HepG2 (cell line): ENCODE data around the gene PHKB. TPM values are rescaled to one million over a fixed set of nuclear protein-coding genes. Genes with fewer than 3 reads are reported as not detected.

Experiments
- AFF4 ChIP-seq: sonication (generic); formaldehyde crosslinking; IDR thresholded peaks from 2 replicates; pipeline ENCODE4 v1.4.0; 2020; ENCODE audit warnings: missing genetic modification reagents
- BRD4 ChIP-seq: sonication (generic); formaldehyde crosslinking; IDR thresholded peaks from 2 replicates; pipeline ENCODE4 v1.4.0; 2020; ENCODE audit warnings: missing genetic modification reagents
- CAMTA2 ChIP-seq: sonication (generic); formaldehyde crosslinking; IDR thresholded peaks from 2 replicates; pipeline ENCODE4 v1.4.0; 2020; ENCODE audit warnings: mild to moderate bottlenecking, missing genetic modification reagents, borderline replicate concordance
- FOXP4 ChIP-seq: sonication (generic); formaldehyde crosslinking; IDR thresholded peaks from 2 replicates; pipeline ENCODE4 v1.4.0; 2020; ENCODE audit warnings: missing genetic modification reagents
- GATAD1 ChIP-seq: IDR thresholded peaks from 2 replicates; pipeline ENCODE4 v1.6.1; 2016; ENCODE audit warnings: missing genetic modification reagents, missing compliant biosample characterization
- HOXA3 ChIP-seq: sonication (generic); formaldehyde crosslinking; IDR thresholded peaks from 2 replicates; pipeline ENCODE4 v1.5.0; 2020; ENCODE audit warnings: missing genetic modification reagents
- LCORL ChIP-seq, 2 experiments: fragments of 450-650 bp in 1 of 2; sonication (generic) in 1 of 2; formaldehyde crosslinking in 1 of 2; IDR thresholded peaks; 2 replicates each; pipeline versions ENCODE4 v1.5.0 to v1.6.1; 2017 to 2020; ENCODE audit warnings: antibody characterized with exemption in 1 of 2, missing genetic modification reagents in 1 of 2
- MLX ChIP-seq: IDR thresholded peaks from 2 replicates; pipeline ENCODE4 v1.6.1; 2016
- MNT ChIP-seq: fragments of 450-650 bp; IDR thresholded peaks from 2 replicates; pipeline ENCODE4 v1.6.1; 2016
- NR2C2 ChIP-seq: sonication (generic); formaldehyde crosslinking; IDR thresholded peaks from 2 replicates; pipeline ENCODE4 v1.4.0; 2020; ENCODE audit warnings: missing genetic modification reagents, mild to moderate bottlenecking, moderate library complexity, borderline replicate concordance
- PHF20 ChIP-seq: sonication (generic); formaldehyde crosslinking; IDR thresholded peaks from 2 replicates; pipeline ENCODE4 v1.5.0; 2020; ENCODE audit warnings: mild to moderate bottlenecking, missing genetic modification reagents
- RCOR2 ChIP-seq: IDR thresholded peaks from 2 replicates; pipeline ENCODE4 v1.6.1; 2016; ENCODE audit warnings: missing biosample characterization, missing genetic modification reagents
- SP4 ChIP-seq: sonication (generic); formaldehyde crosslinking; IDR thresholded peaks from 2 replicates; pipeline ENCODE4 v1.8.1; 2023; ENCODE audit warnings: mild to moderate bottlenecking, missing genetic modification reagents
- SPEN ChIP-seq: sonication (generic); formaldehyde crosslinking; IDR thresholded peaks from 2 replicates; pipeline ENCODE4 v1.5.1; 2020; ENCODE audit warnings: low read depth, mild to moderate bottlenecking, missing genetic modification reagents
- SRSF4 ChIP-seq: fragments of 200-400 bp; formaldehyde crosslinking; IDR thresholded peaks from one replicate; pipeline ENCODE4 v1.6.1; 2018; ENCODE audit warnings: mild to moderate bottlenecking, low read depth, low read length, moderate library complexity; ENCODE audit not compliant: poor library complexity, severe bottlenecking
- TBX2 ChIP-seq: sonication (generic); formaldehyde crosslinking; IDR thresholded peaks from 2 replicates; pipeline ENCODE4 v1.5.0; 2020; ENCODE audit warnings: missing genetic modification reagents, mild to moderate bottlenecking, borderline replicate concordance
- TBX3 ChIP-seq: fragments of 450-650 bp; IDR thresholded peaks from 2 replicates; pipeline ENCODE4 v1.6.1; 2017; ENCODE audit warnings: antibody characterized with exemption, mild to moderate bottlenecking, inconsistent platforms, borderline replicate concordance
- ZKSCAN8 ChIP-seq: IDR thresholded peaks from 2 replicates; pipeline ENCODE4 v1.6.1; 2016; ENCODE audit warnings: borderline replicate concordance, missing genetic modification reagents, missing compliant biosample characterization
- ZNF614 ChIP-seq: IDR thresholded peaks from 2 replicates; pipeline ENCODE4 v1.6.1; 2018; ENCODE audit warnings: missing biosample characterization, missing genetic modification reagents, inconsistent platforms, borderline replicate concordance
- ZSCAN20 ChIP-seq: sonication (generic); formaldehyde crosslinking; IDR thresholded peaks from 2 replicates; pipeline ENCODE4 v1.4.0; 2020; ENCODE audit warnings: missing genetic modification reagents, mild to moderate bottlenecking, borderline replicate concordance
- polyA plus RNA-seq, 8 experiments: library from polyadenylated mRNA; depleted of rRNA in 3 of 8; stranded (reverse) in 7 of 8; unstranded in 1 of 8; fragments of >200 nt; fragmentation: Illumina TruSeq in 4 of 8; extraction: Trizol in 4 of 8; gene quantifications; 2 replicates each; pipeline versions ENCODE4 v1.2.1 to v1.2.3, GENCODE V29; 2011 to 2016; ENCODE audit warnings: low read depth in 4 of 8, missing spikeins in 1 of 8, mixed read lengths in 1 of 8; ENCODE audit not compliant: insufficient read depth in 1 of 8
- total RNA-seq, 5 experiments: library from RNA; depleted of rRNA; stranded (reverse); fragments of >200 nt; fragmentation: Illumina TruSeq; extraction: Trizol; gene quantifications; 2 replicates each; pipeline ENCODE4 v1.2.3, GENCODE V29; 2016; ENCODE audit warnings: low read depth in 1 of 5

PHKB gene
- total and polyA plus RNA-seq, 2 of the 13 experiments (the other 11 are each of a cell fraction or from before 2014, with no cell fraction given) = 66.0 to 80.8 TPM

- TF ChIP-seq MLX (0 out of 2 replicates have a peak, but pooled peaks have one; percentile 24), HOXA3 (peak; percentile 16; the same call in 1 of the 2 replicates), ZNF614 (peak; percentile 88), SP4 (CRISPR knock-in tag) (no peak), FOXP4 (CRISPR knock-in tag) (peak; percentile 71), TBX3 (no peak), ZKSCAN8 (CRISPR knock-in tag) (0 out of 2 replicates have a peak, but pooled peaks have one; percentile 31), NR2C2 (CRISPR knock-in tag) (peak; percentile 38; the same call in 1 of the 2 replicates), TBX2 (peak; percentile 82), ZSCAN20 (CRISPR knock-in tag) (no peak), SRSF4 (no peak), MNT (no peak), RCOR2 (CRISPR knock-in tag) (no peak), LCORL (IDR thresholded peaks at IDR 0.05) (no peak), LCORL (CRISPR knock-in tag; IDR thresholded peaks at IDR 0.05) (peak; percentile 50; the same call in 1 of the 2 replicates), SPEN (CRISPR knock-in tag) (peak; percentile 57), BRD4 (CRISPR knock-in tag) (no peak), PHF20 (CRISPR knock-in tag) (0 out of 2 replicates have a peak, but pooled peaks have one; percentile 23), GATAD1 (CRISPR knock-in tag) (0 out of 2 replicates have a peak, but pooled peaks have one; percentile 25), AFF4 (CRISPR knock-in tag) (no peak), CAMTA2 (CRISPR knock-in tag) (no peak)
Observed at GRCh38 chr16:47523342-47524006, 62.3 kb downstream of the PHKB start (continued).
